IPS-18c (cell line): Measurements from ENCODE around the gene ANKS3.
"Not testable (repeated sequence)": the region's sequence is repeated elsewhere in the genome, so short reads cannot be mapped to it uniquely, and the experiment has no call there.

Source experiments
- H3K4me3 ChIP-seq: 2 replicates; pipeline ENCODE4 v1.7.0; 2013; ENCODE audit warnings: low read depth, mild to moderate bottlenecking, low read length, moderate library complexity; ENCODE audit not compliant: insufficient read depth
- H3K9me3 ChIP-seq: one replicate; pipeline ENCODE4 v1.6.1; 2013; ENCODE audit warnings: mild to moderate bottlenecking, low read length, moderate library complexity; ENCODE audit not compliant: control insufficient read depth, insufficient read depth

ANKS3 gene

GRCh38 chr16:4738370-4738769, 4.3 kb upstream of the ANKS3 start:
- not testable (repeated sequence) for H3K4me3 ChIP-seq, H3K9me3 ChIP-seq

DNA sequence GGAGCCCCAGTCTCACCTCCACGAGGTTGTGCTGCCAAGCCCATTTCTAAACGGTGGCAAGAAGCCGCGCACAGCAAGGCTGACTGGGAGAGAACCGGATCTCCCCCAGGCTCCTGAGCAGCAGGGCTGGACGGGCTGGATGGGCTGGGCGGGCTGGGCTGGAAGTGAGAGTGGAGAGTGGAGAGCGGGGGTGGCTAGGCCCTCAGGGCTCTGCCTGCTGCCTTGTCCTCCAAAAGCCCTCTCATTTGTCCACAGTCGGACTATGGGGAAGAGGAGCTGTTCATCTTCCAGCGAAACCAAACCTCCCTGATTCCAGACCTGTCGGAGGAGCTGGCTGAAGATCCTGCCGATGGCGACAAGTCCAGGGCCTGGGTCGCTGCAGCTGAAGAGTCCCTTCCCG, 3.5 kb upstream of the ANKS3 start:
- Histone ChIP-seq H3K4me3 (no peak overlapping the region), H3K9me3 (no peaks in the 10 kb centered on the region)

DNA sequence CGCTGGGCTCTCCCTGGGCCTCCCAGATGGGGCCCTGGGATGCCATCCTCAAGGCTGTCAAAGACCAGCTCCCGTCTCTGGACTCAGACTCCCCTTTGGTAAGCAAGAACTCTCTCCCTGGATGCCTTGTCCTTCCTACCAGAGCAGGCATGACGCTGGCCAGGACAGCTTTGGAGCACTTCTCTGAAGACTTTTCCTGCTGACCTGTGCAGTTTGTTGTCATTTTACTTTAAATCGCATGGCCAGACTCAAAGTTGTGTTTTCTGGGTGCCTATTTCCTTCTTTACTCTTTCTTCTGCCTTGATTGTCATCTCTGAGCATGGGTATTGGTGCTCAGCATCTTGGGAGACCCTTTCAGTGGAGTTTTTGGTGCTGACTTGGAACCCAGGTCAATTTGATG, 2.5 kb upstream of the ANKS3 start:
- H3K9me3 ChIP-seq: no peaks in the 10 kb centered on the region
- H3K4me3 ChIP-seq: no peak overlapping the region

DNA sequence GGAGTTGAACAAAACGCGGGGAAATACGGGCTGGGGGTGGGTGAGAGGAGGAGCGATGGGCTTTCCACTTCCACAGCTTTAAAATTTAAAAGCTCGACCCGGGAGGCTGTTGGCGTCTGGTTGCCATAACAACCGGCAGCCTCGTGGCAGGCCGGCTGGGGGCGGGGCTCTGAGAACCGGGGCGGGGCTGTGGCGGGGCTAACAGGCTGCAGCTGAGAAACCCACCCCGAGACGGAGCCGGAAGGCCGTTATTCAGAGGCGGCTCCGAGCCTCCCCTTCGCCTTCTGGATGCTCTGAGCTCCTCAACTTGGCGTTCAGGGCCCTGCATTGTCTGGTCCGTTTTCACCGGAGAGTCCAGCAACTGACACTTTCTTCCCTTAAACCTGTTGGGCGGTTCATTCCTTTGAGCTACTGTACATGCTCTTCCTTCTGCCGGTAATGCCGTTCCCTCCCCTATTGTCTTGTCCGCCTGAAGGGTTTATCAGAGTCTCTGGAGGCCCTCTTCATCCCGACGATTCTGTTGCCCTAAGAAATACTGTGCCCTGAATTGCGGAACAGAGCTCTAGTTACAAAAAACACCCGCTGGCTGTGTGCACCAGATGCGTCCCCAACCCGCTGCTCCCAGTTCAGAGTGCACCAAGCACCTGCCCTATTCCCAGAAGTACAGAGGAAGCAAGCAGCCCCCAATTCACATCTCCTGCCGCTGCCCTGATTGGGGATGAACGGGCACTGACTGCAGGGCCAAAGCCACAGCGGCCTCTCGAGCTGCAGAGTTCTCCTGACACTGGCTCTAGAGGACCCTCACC, 862 bp upstream of the ANKS3 start:
- Histone ChIP-seq H3K9me3 (no peaks in the 10 kb centered on the region), H3K4me3 (peak overlapping the region; percentile 98)

- Histone ChIP-seq H3K9me3 (no peaks in the 10 kb centered on the region), H3K4me3 (peak overlapping the region; percentile 98)
These were observed 366 bp downstream of the ANKS3 start for GRCh38 chr16:4733747-4734062.

- H3K9me3 ChIP-seq: no peaks in the 10 kb centered on the region
- H3K4me3 ChIP-seq: peak overlapping the region; percentile 98
These were observed 794 bp downstream of the ANKS3 start for GRCh38 chr16:4733211-4733742.

- Histone ChIP-seq H3K4me3 (no peak overlapping the region), H3K9me3 (no peaks in the 10 kb centered on the region)
These were observed 4.2 kb downstream of the ANKS3 start for GRCh38 chr16:4729876-4730275.

- Histone ChIP-seq H3K4me3 (no peak overlapping the region), H3K9me3 (no peaks in the 10 kb centered on the region)
These were observed 5.4 kb downstream of the ANKS3 start for GRCh38 chr16:4728676-4729075.

DNA sequence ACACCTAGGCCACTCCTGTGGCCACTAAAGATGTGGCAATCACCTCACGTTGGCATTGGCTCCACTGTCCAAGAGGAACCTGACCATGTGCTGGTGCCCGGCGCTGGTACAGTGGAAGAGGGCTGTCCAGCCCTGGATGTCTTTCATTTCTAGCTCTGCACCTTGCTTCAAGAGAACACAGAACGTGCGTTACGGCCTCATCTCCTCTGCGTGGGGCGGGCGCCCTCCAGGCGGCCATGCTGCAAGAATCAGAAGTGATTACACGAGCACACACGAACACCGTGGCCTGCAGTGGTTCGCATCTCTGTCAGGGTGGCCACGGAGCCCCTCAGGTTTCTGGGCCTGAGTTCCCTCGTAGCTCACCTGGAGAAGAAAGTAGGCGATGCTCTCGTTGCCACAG, 7.5 kb downstream of the ANKS3 start:
- H3K4me3 ChIP-seq: no peak overlapping the region
- H3K9me3 ChIP-seq: no peaks in the 10 kb centered on the region

DNA sequence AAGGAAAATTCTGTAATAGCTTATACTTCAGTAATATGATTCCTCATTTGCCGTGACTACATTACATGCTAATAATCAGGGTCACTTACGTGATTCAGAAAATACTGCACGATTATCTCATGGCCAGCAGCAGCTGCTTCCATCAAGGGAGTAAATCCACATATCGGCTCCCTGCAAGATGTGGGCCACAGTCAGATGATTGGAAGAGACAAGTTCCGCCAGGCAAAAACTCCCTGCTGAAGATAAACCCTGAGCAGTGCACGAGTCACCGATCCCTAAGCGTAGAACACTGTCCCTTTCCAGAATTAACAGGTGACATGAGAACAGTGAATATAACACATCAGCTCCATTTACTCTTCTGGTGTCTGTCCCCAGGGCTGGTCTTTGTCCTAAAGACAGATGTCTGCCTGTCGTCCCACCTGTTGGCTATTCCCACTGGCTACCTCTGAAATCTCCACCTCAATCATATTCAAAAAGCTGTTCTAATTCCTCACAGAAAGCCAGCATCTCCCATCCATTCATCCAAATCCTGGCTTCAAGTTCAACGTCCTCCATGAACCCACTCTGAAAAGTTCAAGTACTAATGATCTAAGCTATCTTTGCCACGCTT, 9.3 kb downstream of the ANKS3 start:
- no peak overlapping the region for H3K4me3 ChIP-seq
- H3K9me3 ChIP-seq: no peaks in the 10 kb centered on the region

- Histone ChIP-seq H3K4me3 (no peak overlapping the region), H3K9me3 (no peaks in the 10 kb centered on the region)
These were observed 10.9 kb downstream of the ANKS3 start for GRCh38 chr16:4723071-4723767.

DNA sequence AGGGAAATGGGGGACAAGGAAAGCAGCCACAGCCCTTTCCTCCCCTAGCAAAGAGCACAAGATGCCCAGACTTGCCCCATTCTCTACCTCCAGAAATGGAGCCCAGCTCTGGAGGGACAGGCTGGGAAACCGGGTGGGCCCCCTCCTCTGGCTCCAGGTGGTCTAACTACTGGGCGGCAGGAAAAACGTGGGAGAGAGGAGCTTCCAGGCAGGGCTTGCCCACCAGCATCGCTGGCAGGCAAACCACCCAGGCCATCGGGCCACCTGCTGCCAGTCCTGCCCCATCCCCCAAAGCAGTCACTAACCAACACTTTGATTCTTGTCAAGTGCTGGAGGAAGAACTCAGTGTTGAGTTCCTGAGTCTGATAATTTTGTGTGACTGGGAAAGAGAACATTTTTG, 15.6 kb downstream of the ANKS3 start:
- Histone ChIP-seq H3K4me3 (no peak overlapping the region), H3K9me3 (no peaks in the 10 kb centered on the region)

DNA sequence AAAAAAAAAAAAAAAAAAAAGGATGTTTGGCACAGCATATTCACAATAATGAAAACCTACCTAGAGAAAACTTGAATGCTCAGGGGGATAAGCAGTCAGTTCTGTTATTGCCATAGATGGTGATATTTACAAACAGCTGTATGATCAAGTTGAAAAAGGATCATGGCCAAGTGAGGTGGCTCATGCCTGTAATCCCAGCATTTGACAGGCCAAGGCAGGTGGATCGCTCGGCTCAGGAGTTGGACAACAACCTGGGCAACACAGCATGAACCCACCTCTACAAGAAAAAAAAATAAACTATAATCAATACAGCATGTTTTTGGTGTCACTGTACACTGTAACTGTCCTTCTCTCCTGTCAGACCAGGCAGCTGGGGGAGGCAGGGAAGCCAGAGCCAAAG, 19.1 kb downstream of the ANKS3 start:
- H3K9me3 ChIP-seq: no peaks in the 10 kb centered on the region
- no peak overlapping the region for H3K4me3 ChIP-seq

DNA sequence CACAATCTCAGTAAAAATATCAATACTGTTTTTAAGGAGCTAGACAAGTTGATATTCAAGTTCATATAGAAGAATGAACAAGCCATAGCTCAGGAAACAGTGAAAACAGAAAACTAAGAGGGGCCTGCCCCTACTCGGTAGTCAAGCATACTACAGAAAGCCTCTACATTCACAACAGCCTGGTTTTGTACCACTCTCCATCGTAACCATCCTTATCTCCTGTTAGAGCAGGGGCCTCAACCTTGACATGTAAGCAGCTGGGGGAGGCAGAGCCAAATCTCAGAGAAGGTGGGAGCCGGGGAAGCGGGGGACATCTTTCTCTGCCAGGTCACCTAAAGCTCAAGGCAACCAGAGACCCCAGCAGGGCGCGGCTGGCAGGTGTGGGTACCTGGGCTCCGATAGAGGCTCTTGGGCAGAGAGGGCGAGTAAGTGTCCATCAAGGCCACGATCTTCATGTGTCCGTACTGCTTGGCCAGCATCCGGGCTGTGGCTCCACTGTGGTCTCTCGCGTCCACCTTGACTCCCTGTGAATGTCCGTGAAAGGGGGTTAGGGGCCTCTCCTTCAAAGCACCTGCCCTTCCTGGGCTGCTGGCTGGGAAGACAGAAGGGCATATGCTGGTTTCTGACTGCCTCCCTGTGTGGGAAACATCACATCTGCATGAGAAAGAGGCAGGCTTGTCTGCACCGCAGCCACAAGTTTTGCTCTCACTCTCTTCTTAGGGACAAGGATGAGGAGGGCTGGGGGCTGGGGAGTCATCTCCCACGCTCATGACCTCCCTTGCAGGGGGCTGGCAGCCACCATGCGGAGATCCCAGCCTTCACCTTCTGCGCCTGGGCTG, 20.2 kb downstream of the ANKS3 start:
- H3K4me3 ChIP-seq: no peak overlapping the region
- H3K9me3 ChIP-seq: no peaks in the 10 kb centered on the region

DNA sequence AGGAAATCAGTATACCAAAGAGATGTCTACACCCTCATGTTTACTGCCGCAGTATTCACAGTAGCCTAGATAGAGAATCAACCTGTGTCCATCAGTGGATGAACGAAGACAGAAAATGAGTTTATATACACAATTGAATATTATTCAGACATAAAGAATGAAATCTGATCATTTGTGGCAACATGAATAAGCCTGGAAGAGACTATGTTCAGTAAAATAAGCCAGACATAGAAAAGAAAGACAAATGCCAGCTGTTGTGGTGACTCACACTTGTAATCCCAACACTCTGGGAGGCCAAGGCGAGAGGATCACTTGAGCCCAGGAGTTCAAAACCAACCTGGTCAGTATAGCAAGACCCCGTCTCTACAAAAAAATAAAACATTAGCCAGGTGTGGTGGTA, 24.6 kb downstream of the ANKS3 start:
- no peaks in the 10 kb centered on the region for H3K9me3 ChIP-seq
- no peak overlapping the region for H3K4me3 ChIP-seq

- no peak overlapping the region for H3K4me3 ChIP-seq
- H3K9me3 ChIP-seq: no peaks in the 10 kb centered on the region
These were observed 27.2 kb downstream of the ANKS3 start for GRCh38 chr16:4706871-4707270.

DNA sequence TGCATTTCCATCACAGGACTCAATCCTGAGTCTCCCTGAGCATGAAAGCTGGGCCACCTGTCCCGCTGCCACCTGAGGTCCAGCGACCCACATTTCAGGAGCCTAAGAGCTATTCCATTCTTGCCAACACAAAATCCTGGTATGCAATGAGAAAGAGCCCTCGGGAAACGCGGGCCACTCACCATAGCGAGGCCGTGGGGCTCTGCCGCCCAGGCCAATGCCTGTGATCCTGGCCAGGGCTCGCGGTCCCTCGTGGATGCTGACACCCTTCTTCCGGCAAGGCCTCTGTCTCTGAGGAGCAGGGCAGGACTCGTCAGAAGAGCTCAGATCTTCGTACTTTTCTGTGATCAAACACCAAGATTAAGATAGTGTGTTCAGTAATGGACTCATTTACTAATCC, 29.2 kb downstream of the ANKS3 start:
- H3K4me3 ChIP-seq: no peak overlapping the region

More for the DNA sequence above, 29.2 kb downstream of the ANKS3 start:
- H3K9me3 ChIP-seq: no peaks in the 10 kb centered on the region
